Large intestine (tissue), 12 donors: ENCODE data around the gene DNAJC4. TPM values are rescaled to one million over a fixed set of nuclear protein-coding genes. Genes with fewer than 3 reads are reported as not detected.
A peak's percentile ranks its signal among the peaks of the same experiment; 100 is the strongest.

Experiments
- DNase-seq, 2 donors: peaks; one replicate each; pipeline versions ENCODE4 v3.0.0 to v3.0.0-alpha.2; 2013
- H3K27ac ChIP-seq: one replicate; pipeline ENCODE4 v1.5.1; 2013; ENCODE audit warnings: low read length
- H3K27me3 ChIP-seq: 2 replicates; pipeline ENCODE4 v1.6.1; 2013; ENCODE audit warnings: low read length; ENCODE audit not compliant: control insufficient read depth, insufficient read depth
- H3K36me3 ChIP-seq: 2 replicates; pipeline ENCODE4 v1.6.1; 2013; ENCODE audit warnings: low read length; ENCODE audit not compliant: control insufficient read depth, insufficient read depth
- H3K4me1 ChIP-seq: one replicate; pipeline ENCODE4 v1.6.1; 2013; ENCODE audit warnings: low read length; ENCODE audit not compliant: control insufficient read depth, insufficient read depth
- H3K4me3 ChIP-seq: one replicate; pipeline ENCODE4 v1.5.1; 2013; ENCODE audit warnings: low read length
- H3K9me3 ChIP-seq: one replicate; pipeline ENCODE4 v1.6.1; 2013; ENCODE audit warnings: mild to moderate bottlenecking, low read depth, low read length, moderate library complexity; ENCODE audit not compliant: control insufficient read depth
- WGBS: methylation state at CpG from one replicate; pipeline ENCODE4 v1.1.5; 2013; ENCODE audit warnings: low lambda C conversion rate; ENCODE audit not compliant: insufficient coverage; 5-methylcytosine and 5-hydroxymethylcytosine counted together
- long read RNA-seq, 11 donors: transcript quantifications; one replicate each; lab custom pipeline, GENCODE V29; 2026
- polyA plus RNA-seq: library from polyadenylated mRNA; unstranded; fragments of 120-200 nt; gene quantifications from one replicate; pipeline ENCODE4 v1.2.1, GENCODE V29; 2013

DNAJC4 gene
- 52.5 TPM for polyA plus RNA-seq
- long read RNA-seq, donor 1, partial matches to known transcripts = 5 of 6 reads
- long read RNA-seq, donor 1, other reads (novel, unspliced or antisense) = 0 of 6 reads
- long read RNA-seq, donor 2, partial matches to known transcripts = 0 of 2 reads
- long read RNA-seq, donor 2, other reads (novel, unspliced or antisense) = 0 of 2 reads
- long read RNA-seq, donor 3 = 0 reads
- long read RNA-seq, donor 4 = 0 reads
- long read RNA-seq, donor 5, partial matches to known transcripts = 10 of 12 reads
- long read RNA-seq, donor 5, other reads (novel, unspliced or antisense) = 0 of 12 reads
- long read RNA-seq, donor 6, partial matches to known transcripts = 20 of 22 reads
- long read RNA-seq, donor 6, other reads (novel, unspliced or antisense) = 0 of 22 reads
- long read RNA-seq, donor 7 = 0 reads
- long read RNA-seq, donor 8, partial matches to known transcripts = 17 of 18 reads
- long read RNA-seq, donor 8, other reads (novel, unspliced or antisense) = 0 of 18 reads
- long read RNA-seq, donor 9, partial matches to known transcripts = 10 of 13 reads
- long read RNA-seq, donor 9, other reads (novel, unspliced or antisense) = 0 of 13 reads
- long read RNA-seq, donor 10, partial matches to known transcripts = 19 of 20 reads
- long read RNA-seq, donor 10, other reads (novel, unspliced or antisense) = 0 of 20 reads
- long read RNA-seq, donor 11, partial matches to known transcripts = 5 of 7 reads
- long read RNA-seq, donor 11, other reads (novel, unspliced or antisense) = 0 of 7 reads

- Histone ChIP-seq H3K9me3 (no peaks in the 10 kb centered on the region), H3K27ac (peak within 1 kb of the TSS; percentile 85), H3K27me3 (no peaks in the 10 kb centered on the region), H3K4me1 (peaks cover 44% of the 10 kb centered on the region), H3K36me3 (no peaks in the 10 kb centered on the region), H3K4me3 (peak within 1 kb of the TSS; percentile 87)
- peak; percentile 92 to 96 for DNase-seq
- WGBS = no CpG with 5 or more reads among the region's 62 CpGs
These were observed at the start of gene DNAJC4 for GRCh38 chr11:64230171-64230984. TSS of gene DNAJC4 (plus strand) at chr11:64230548. CDS start at chr11:64230855, 307 bp downstream.

GRCh38 chr11:64180891-64181290, 49.5 kb upstream of the DNAJC4 start:
- no peak for DNase-seq
- H3K27ac ChIP-seq = peak overlapping the region; percentile 50
- no peaks in the 10 kb centered on the region for H3K27me3 ChIP-seq
- no peak overlapping the region for H3K4me3 ChIP-seq
- H3K9me3 ChIP-seq = no peaks in the 10 kb centered on the region
- WGBS = no CpG with 5 or more reads among the region's 5 CpGs
- H3K36me3 ChIP-seq = no peaks in the 10 kb centered on the region
- peaks cover 29% of the 10 kb centered on the region for H3K4me1 ChIP-seq

- no peaks in the 10 kb centered on the region for H3K36me3 ChIP-seq
- H3K9me3 ChIP-seq = no peaks in the 10 kb centered on the region
- DNase-seq = peak; percentile 90 to 92
- no peak overlapping the region for H3K4me3 ChIP-seq
- peak overlapping the region; percentile 50 for H3K27ac ChIP-seq
- H3K27me3 ChIP-seq = no peaks in the 10 kb centered on the region
- peaks cover 29% of the 10 kb centered on the region for H3K4me1 ChIP-seq
- no CpG with 5 or more reads among the region's 17 CpGs for WGBS
These were observed 48.6 kb upstream of the DNAJC4 start for GRCh38 chr11:64181506-64182411.

GRCh38 chr11:64183890-64184289, 46.5 kb upstream of the DNAJC4 start:
- DNase-seq = no peak
- Histone ChIP-seq H3K4me3 (no peak overlapping the region), H3K36me3 (peaks cover 4% of the 10 kb centered on the region), H3K27ac (no peak overlapping the region), H3K27me3 (no peaks in the 10 kb centered on the region), H3K9me3 (no peaks in the 10 kb centered on the region), H3K4me1 (peaks cover 29% of the 10 kb centered on the region)
- no CpG with 5 or more reads among the region's 7 CpGs for WGBS

- peak in 1 of 2 donors; percentile 71 for DNase-seq
- Histone ChIP-seq H3K4me3 (peak overlapping the region; percentile 71), H3K4me1 (peaks cover 29% of the 10 kb centered on the region), H3K9me3 (no peaks in the 10 kb centered on the region), H3K36me3 (peaks cover 4% of the 10 kb centered on the region), H3K27me3 (no peaks in the 10 kb centered on the region), H3K27ac (peak overlapping the region; percentile 98)
- WGBS = no CpG with 5 or more reads among the region's 52 CpGs
These were observed 45.1 kb upstream of the DNAJC4 start for GRCh38 chr11:64185175-64185692.

- WGBS = no CpG with 5 or more reads among the region's 74 CpGs
These were observed 44.5 kb upstream of the DNAJC4 start, which contains the start of gene STIP1 for GRCh38 chr11:64185693-64186491. TSS of gene STIP1 (plus strand) at chr11:64186171. CDS start at chr11:64186262, 91 bp downstream.

GRCh38 chr11:64186492-64187165, 43.7 kb upstream of the DNAJC4 start:
- DNase-seq = peak in 1 of 2 donors; percentile 56
- peaks cover 19% of the 10 kb centered on the region for H3K4me1 ChIP-seq

More at GRCh38 chr11:64185693-64186491, 44.5 kb upstream of the DNAJC4 start, which contains the start of gene STIP1:
- peaks cover 4% of the 10 kb centered on the region for H3K36me3 ChIP-seq
- DNase-seq = peak; percentile 100
- H3K27ac ChIP-seq = peak within 1 kb of the TSS; percentile 98
- peaks cover 27% of the 10 kb centered on the region for H3K4me1 ChIP-seq
- no peaks in the 10 kb centered on the region for H3K27me3 ChIP-seq
- H3K9me3 ChIP-seq = no peaks in the 10 kb centered on the region
- H3K4me3 ChIP-seq = peak within 1 kb of the TSS; percentile 71

GRCh38 chr11:64192434-64192833, 37.9 kb upstream of the DNAJC4 start:
- H3K4me3 ChIP-seq = no peak overlapping the region
- DNase-seq = no peak
- H3K4me1 ChIP-seq = no peaks in the 10 kb centered on the region
- H3K9me3 ChIP-seq = no peaks in the 10 kb centered on the region
- H3K27ac ChIP-seq = no peak overlapping the region
- peaks cover 54% of the 10 kb centered on the region for H3K36me3 ChIP-seq
- no peaks in the 10 kb centered on the region for H3K27me3 ChIP-seq
- WGBS = no CpG with 5 or more reads among the region's 5 CpGs

More at GRCh38 chr11:64186492-64187165, 43.7 kb upstream of the DNAJC4 start:
- no peak overlapping the region for H3K4me3 ChIP-seq
- H3K9me3 ChIP-seq = no peaks in the 10 kb centered on the region
- no CpG with 5 or more reads among the region's 48 CpGs for WGBS
- no peak overlapping the region for H3K27ac ChIP-seq
- no peaks in the 10 kb centered on the region for H3K27me3 ChIP-seq
- peaks cover 4% of the 10 kb centered on the region for H3K36me3 ChIP-seq
